VCaP (cell line): ENCODE results near the gene CTIF.

Experiments used
- H3K27ac ChIP-seq: fragments of 450-650 bp; 2 replicates; pipeline ENCODE4 v1.5.1; 2017
- TF ChIP-seq, protein P1 (sequence below): fragments of 450-650 bp; conservative IDR thresholded peaks from 2 replicates; pipeline ENCODE4 v1.5.1; 2017; ENCODE audit warnings: mild to moderate bottlenecking, moderate library complexity

CTIF gene

GRCh38 chr18:48902856-48903601 lies 364.2 kb downstream of the CTIF start:
- H3K27ac ChIP-seq = no peak overlapping the region
- TF ChIP-seq, protein P1, sequence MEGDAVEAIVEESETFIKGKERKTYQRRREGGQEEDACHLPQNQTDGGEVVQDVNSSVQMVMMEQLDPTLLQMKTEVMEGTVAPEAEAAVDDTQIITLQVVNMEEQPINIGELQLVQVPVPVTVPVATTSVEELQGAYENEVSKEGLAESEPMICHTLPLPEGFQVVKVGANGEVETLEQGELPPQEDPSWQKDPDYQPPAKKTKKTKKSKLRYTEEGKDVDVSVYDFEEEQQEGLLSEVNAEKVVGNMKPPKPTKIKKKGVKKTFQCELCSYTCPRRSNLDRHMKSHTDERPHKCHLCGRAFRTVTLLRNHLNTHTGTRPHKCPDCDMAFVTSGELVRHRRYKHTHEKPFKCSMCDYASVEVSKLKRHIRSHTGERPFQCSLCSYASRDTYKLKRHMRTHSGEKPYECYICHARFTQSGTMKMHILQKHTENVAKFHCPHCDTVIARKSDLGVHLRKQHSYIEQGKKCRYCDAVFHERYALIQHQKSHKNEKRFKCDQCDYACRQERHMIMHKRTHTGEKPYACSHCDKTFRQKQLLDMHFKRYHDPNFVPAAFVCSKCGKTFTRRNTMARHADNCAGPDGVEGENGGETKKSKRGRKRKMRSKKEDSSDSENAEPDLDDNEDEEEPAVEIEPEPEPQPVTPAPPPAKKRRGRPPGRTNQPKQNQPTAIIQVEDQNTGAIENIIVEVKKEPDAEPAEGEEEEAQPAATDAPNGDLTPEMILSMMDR = no peak

DNA sequence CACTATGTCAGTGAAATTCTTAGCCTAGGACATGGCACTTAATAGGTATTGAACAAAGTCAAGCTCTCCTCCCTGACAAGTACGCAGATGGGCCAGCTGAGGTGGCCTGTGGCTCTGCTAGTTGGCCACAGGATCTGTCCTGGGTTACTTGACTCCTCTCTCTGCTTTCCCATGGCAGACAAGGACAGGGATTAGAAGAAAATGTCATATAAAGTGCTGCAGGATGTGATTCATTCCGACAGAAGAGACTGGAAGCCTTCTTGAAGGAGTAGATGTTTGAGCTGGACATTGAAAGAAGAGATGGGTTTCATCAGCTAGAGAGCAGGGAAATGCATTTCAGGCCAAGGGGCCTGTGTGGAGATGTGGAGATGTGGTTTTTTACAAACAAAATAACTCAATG lies 365.3 kb downstream of the CTIF start:
- no peak overlapping the region for H3K27ac ChIP-seq
- TF ChIP-seq, protein P1 = no peak

- TF ChIP-seq, protein P1 = no peak
These were observed 366.1 kb downstream of the CTIF start for GRCh38 chr18:48904847-48905394.

DNA sequence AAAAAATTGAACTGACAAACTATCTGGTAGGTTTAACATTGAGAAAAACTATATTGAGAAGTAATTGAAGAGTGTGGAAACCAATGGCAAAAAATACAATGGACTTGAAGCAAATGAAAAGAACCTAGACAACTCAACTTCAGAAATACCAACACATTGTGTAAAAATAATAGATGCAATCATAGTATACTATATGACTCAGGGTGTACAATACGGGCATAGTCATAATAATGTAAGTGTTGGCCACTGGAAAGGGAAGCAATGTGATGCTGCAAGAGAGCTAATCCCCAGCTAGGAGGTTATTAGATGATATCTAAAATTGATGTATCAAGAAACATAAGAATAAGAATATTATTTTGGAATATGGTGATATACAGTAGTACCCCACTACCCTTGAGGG lies 366.7 kb downstream of the CTIF start:
- H3K27ac ChIP-seq = no peak overlapping the region
- TF ChIP-seq, protein P1 = no peak

More at GRCh38 chr18:48904847-48905394, 366.1 kb downstream of the CTIF start:
- no peak overlapping the region for H3K27ac ChIP-seq

DNA sequence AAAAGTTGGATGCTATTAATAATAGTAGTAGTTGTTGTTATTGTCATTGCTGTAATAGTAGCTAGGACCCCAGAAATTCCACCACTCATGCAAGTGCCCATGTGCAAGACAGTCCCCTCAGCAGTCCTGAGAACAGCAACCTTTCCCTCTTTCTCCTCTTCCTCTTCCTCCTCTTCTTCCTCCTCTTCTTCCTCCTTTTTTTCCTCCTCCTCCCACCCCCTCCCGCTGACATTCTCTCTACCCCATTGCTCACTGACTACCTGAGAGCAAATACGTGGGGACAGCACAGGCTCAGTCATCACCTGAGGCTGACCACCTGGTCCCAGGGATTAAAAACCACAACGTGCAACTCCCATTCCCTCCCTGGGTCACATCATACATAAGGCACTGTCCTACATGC lies 370.1 kb downstream of the CTIF start:
- H3K27ac ChIP-seq = no peak overlapping the region
- TF ChIP-seq, protein P1 = no peak

GRCh38 chr18:48909721-48910120 lies 370.9 kb downstream of the CTIF start:
- TF ChIP-seq, protein P1 = no peak
- no peak overlapping the region for H3K27ac ChIP-seq

DNA sequence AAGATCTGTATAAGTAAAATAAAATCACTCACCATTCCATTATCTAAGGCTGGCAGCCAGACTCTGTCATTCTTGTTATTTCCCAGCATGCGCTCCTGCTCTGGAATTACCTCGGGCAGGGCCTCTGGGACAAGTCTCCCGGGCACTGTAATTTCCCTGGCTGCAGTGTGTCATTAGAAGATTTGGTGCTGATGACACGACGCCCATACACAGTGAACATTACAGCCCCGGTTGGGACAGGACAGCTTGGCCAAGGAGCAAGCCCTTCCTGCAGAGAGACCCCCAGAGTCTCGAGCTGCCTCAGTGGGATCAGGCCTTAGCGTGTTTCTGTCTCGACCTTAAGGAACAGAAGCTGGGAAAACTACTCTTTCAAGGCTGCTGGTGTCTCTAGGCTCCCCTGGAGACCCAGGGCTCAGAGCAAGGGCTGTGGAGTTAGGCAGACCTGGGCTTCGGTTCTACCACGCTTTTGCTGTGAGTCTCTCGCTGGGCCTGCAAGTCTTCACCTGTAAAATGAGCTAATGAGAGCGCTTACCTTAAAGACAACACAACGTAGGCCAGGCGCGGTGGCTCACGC lies 372.2 kb downstream of the CTIF start:
- TF ChIP-seq, protein P1 = no peak
- no peak overlapping the region for H3K27ac ChIP-seq
